GM10847 (cell line): ENCODE results near the gene RLN3.

ENCODE experiments used
- POLR2A ChIP-seq: IDR thresholded peaks from 2 replicates; pipeline ENCODE4 v1.6.1; 2011; ENCODE audit not compliant: insufficient read length; ENCODE audit errors: extremely low read depth

RLN3 gene

GRCh38 chr19:13987101-13987890, 40.7 kb upstream of the RLN3 start:
- TF ChIP-seq POLR2A, result no peak

DNA sequence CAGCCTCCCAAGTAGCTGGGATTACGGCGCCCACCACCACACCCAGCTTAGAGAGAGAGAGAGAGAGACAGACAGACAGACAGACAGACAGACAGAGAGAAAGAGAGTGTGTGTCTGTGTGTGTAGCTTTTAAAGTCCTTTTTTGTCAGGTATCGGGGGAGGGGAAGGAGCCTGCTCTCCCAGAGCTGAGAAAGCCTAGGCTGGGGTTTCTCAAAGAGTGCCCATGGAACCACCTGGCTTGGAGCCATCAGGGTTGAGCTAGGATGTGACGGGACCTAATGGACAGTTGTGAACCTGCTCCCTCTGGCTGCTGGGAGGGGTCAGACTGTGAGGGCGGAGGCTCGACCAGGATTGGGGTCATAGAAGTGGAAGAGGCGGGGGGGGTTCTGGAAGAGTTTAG, 38.5 kb upstream of the RLN3 start:
- TF ChIP-seq POLR2A, result no peak

- TF ChIP-seq POLR2A, result no peak
Measured at GRCh38 chr19:13990085-13990484, 37.9 kb upstream of the RLN3 start.

- TF ChIP-seq POLR2A, result no peak
Measured at GRCh38 chr19:13992025-13992424, 35.9 kb upstream of the RLN3 start.

DNA sequence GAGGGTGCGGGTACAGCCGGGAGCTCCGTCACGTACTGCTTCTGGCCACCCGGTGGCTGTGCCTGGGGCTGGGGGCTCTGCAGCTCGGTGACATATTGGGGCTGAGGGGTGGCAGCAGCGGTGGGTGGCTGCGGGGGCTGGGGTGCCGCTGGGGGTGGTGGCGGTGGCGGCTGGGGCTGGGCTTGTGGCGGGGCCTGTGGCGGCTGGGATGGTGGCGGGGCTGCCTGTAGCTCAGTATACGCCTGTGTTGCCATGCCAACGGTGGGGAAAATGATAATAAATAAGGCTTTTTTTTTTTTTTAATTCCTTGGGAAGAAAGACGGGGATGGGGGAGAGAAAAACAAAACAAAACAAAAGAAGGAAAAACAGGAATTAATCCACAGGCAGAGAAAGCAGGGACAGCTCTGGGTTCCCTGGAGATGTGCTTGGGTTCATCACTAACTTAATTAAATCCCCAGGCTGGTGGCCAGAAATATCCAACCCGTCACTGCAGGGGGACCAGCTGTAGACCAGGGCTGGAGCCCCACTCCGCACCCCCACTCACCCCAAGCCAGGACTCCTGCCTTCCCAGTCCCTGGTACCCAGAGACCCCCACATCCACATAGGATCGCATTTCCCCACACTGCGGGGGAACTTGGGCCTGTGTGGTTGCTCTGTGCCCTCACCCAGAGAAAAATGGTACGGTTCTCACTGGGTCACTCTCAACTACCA, 34.2 kb upstream of the RLN3 start:
- TF ChIP-seq POLR2A, result no peak

GRCh38 chr19:13995017-13995728, 32.8 kb upstream of the RLN3 start:
- TF ChIP-seq POLR2A, result no peak

DNA sequence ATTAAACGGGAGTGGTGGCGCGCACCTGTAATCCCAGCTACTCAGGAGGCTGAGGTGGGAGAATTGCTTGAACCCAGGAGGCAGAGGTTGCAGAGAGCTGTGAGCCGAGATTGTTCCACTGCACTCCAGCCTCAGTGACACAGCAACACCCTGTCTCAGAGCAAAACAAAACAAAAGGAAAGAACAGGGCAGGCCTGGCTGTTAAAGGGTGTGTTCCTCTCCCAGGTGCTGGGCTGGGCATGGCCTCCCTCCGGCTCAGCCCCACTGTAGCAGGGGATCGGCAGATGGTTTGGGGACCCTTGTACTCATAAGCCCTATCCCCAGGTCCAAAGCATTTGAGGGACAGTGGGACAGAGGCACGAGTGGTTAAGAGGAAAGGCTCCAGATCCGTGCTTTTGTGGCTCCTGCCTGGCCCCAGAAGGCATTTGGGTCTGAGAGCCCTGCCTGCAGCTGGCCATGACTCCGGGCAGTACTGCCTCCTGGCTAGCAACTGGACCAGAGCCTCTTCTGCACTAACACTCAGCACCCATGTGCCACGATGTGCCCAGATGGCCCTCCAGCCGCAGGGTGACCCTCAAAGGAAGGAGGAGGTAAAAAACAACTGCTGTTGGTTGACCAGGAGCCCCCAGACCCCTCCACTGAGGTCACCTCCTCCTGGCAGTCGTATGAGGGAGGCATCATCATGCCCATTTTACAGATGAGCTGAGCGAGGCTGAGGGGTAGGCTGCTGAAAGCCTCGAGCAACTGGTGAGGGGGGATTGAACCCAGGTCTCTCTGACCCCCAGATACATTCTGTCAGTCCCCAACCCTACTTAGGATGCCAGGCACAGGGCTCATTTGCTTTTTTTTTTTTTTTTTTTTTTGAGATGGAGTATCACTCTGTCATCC, 31.8 kb upstream of the RLN3 start:
- no peak for TF ChIP-seq POLR2A

DNA sequence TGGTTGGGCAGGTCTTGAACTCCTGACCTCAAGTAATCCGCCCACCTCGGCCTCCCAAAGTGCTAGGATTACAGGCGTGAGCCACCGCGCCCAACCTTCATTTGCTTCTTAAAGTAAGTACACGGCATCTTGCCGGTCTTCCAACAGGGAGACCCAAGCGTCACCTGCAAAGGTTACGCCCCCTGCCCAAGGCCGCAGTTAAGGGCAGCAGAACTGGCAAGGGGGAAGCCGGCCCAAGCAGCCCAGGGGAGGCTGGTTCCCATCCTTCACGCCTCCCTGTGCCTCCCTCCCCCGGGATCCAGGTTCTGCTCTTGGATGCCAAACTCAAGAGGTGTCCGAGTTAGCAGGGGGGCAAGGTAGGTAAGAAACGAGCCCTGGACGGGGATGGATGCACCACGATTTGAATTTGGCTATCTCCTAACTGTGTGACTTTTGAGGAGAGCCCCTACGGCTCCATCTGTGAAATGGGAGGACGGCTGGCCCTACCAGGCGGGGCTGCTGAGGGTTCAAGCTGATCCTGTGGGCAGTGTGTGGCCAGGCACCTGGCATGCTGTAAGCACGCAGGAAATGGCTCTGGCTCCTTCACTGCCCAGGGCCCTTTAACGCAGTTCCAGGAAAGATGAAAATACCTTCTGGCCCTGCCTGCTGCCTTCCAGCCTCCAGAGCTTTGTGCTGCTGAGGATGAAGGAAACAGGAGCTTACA, 30.9 kb upstream of the RLN3 start:
- no peak for TF ChIP-seq POLR2A

- no peak for TF ChIP-seq POLR2A
Measured at GRCh38 chr19:13997631-13997962, 30.4 kb upstream of the RLN3 start.

- no peak for TF ChIP-seq POLR2A
Measured at GRCh38 chr19:13998426-13998825, 29.5 kb upstream of the RLN3 start.

DNA sequence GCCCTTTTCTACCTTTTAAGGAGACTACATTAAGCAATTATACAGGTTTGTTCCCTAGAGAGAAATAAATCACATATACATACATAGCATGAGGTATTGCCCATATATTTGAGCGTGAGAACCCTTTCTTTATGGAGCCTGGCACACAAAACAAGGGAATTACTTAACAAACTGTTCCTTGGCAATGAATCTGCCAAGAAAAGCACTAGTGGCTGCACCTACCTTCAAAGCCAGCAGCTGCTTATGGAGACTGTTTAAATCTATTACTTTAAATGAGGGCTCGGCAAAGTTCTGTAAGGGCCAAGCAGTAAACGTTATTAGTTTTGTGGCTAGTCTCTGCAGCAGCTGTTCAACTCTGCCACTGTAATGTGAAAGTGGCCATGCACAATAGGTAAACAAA, 28.9 kb upstream of the RLN3 start:
- no peak for TF ChIP-seq POLR2A

DNA sequence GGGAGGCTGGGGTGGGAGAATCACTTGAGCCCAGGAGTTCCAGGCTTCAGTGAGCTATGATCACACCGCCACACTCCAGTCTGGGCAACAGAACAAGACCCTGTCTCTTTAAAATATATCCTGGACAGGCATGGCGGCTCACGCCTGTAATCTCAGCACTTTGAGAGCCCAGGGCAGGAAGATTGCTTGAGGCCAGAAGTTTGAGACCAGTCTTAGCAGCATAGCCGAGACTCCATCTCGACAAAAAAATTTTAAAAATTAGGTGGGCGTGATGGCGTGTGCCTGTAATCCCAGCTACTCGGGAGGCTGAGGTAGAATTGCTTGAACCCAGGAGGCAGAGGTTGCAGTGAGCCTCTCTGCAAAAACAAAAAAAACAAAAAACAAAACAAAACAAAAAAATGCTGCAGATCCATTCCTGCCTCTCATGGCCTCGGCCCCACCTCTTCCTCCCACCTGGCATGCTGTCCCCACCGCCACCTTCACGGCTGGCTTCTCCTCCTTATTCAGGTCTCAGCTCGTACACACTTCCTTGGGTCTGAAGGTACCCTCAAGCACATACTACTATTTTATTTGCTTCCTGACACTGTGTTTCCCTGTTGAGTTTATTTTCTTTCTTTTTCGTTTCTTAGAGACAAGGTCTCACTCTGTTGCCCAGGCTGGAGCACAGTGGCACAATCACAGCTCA, 27.1 kb upstream of the RLN3 start:
- no peak for TF ChIP-seq POLR2A

GRCh38 chr19:14002571-14003250, 25.2 kb upstream of the RLN3 start:
- TF ChIP-seq POLR2A, result no peak
